Measurements from ENCODE around the gene SECISBP2.
"Not testable (repeated sequence)": the region's sequence is repeated elsewhere in the genome, so short reads cannot be mapped to it uniquely, and the experiment has no call there.

SECISBP2 gene

GRCh38 chr9:89309608-89310474, 8.5 kb upstream of the SECISBP2 start:
- DNase-seq (ENCODE audit: low read depth in 2 of 3, low spot score in 2 of 3): no peak

GRCh38 chr9:89310475-89311345, 7.6 kb upstream of the SECISBP2 start, which contains the start of gene CKS2:
Gene CKS2, plus strand, starts transcription at chr9:89311195. Its CDS starts 98 bp downstream, at chr9:89311293.
- peak; percentile 90 to 100 (median 98) for DNase-seq (ENCODE audit: low read depth in 2 of 3, low spot score in 2 of 3)

- no peak for DNase-seq (ENCODE audit: low read depth in 2 of 3, low spot score in 2 of 3)
These were observed 6.7 kb upstream of the SECISBP2 start for GRCh38 chr9:89311346-89312221.

GRCh38 chr9:89312222-89312571, 6.1 kb upstream of the SECISBP2 start:
- DNase-seq (ENCODE audit: low read depth in 2 of 3, low spot score in 2 of 3): no peak

GRCh38 chr9:89313842-89314241, 4.5 kb upstream of the SECISBP2 start:
- no peak for DNase-seq (ENCODE audit: low read depth in 2 of 3, low spot score in 2 of 3)

GRCh38 chr9:89314955-89315354, 3.3 kb upstream of the SECISBP2 start:
- DNase-seq (ENCODE audit: low read depth in 2 of 3, low spot score in 2 of 3): no peak

- no peak for DNase-seq (ENCODE audit: low read depth in 2 of 3, low spot score in 2 of 3)
These were observed 2.8 kb upstream of the SECISBP2 start for GRCh38 chr9:89315482-89315881.

- DNase-seq (ENCODE audit: low read depth in 2 of 3, low spot score in 2 of 3): no peak
These were observed 1.0 kb upstream of the SECISBP2 start for GRCh38 chr9:89317282-89317681.

GRCh38 chr9:89319015-89319905, 960 bp downstream of the SECISBP2 start:
- DNase-seq (ENCODE audit: low read depth in 2 of 3, low spot score in 2 of 3): no peak

- DNase-seq (ENCODE audit: low read depth in 2 of 3, low spot score in 2 of 3): no peak
These were observed 5.1 kb downstream of the SECISBP2 start for GRCh38 chr9:89323390-89323789.

GRCh38 chr9:89325733-89326132, 7.4 kb downstream of the SECISBP2 start:
- DNase-seq (ENCODE audit: low read depth in 2 of 3, low spot score in 2 of 3): no peak

GRCh38 chr9:89328064-89328463, 9.8 kb downstream of the SECISBP2 start:
- DNase-seq (ENCODE audit: low read depth in 2 of 3, low spot score in 2 of 3): no peak

GRCh38 chr9:89329917-89330316, 11.6 kb downstream of the SECISBP2 start:
- DNase-seq (ENCODE audit: low read depth in 2 of 3, low spot score in 2 of 3): no peak

GRCh38 chr9:89330513-89330912, 12.2 kb downstream of the SECISBP2 start:
- no peak for DNase-seq (ENCODE audit: low read depth in 2 of 3, low spot score in 2 of 3)

- no peak for DNase-seq (ENCODE audit: low read depth in 2 of 3, low spot score in 2 of 3)
These were observed 21.5 kb downstream of the SECISBP2 start for GRCh38 chr9:89339807-89340206.

- no peak for DNase-seq (ENCODE audit: low read depth in 2 of 3, low spot score in 2 of 3)
These were observed 22.0 kb downstream of the SECISBP2 start for GRCh38 chr9:89340332-89340731.

- no peak for DNase-seq (ENCODE audit: low read depth in 2 of 3, low spot score in 2 of 3)
These were observed 23.9 kb downstream of the SECISBP2 start for GRCh38 chr9:89342213-89342612.

GRCh38 chr9:89342948-89343347, 24.6 kb downstream of the SECISBP2 start:
- DNase-seq (ENCODE audit: low read depth in 2 of 3, low spot score in 2 of 3): no peak

GRCh38 chr9:89343812-89344211, 25.5 kb downstream of the SECISBP2 start:
- not testable (repeated sequence) for DNase-seq (ENCODE audit: low read depth in 2 of 3, low spot score in 2 of 3)

GRCh38 chr9:89345476-89345875, 27.2 kb downstream of the SECISBP2 start:
- DNase-seq (ENCODE audit: low read depth in 2 of 3, low spot score in 2 of 3): no peak
